ENCODE measurements around the gene KIAA1191.

KIAA1191 gene

GRCh38 chr5:176389135-176390123 lies 27.9 kb upstream of the KIAA1191 start:
- no peak for DNase-seq

GRCh38 chr5:176388444-176389134 lies 27.0 kb upstream of the KIAA1191 start, which contains the start of the genes HIGD2A and NOP16:
Gene HIGD2A, plus strand, starts transcription at chr5:176388751. Its CDS starts 69 bp downstream, at chr5:176388820.
Gene NOP16, minus strand, starts transcription at chr5:176388598. Its CDS starts 59 bp downstream, at chr5:176388539.
- peak; percentile 84 for DNase-seq

GRCh38 chr5:176388003-176388443 lies 26.5 kb upstream of the KIAA1191 start:
- DNase-seq: no peak

- DNase-seq: no peak
Observed at GRCh38 chr5:176387384-176387925, 25.9 kb upstream of the KIAA1191 start.

GRCh38 chr5:176386491-176386890 lies 24.9 kb upstream of the KIAA1191 start:
- no peak for DNase-seq

GRCh38 chr5:176384991-176385390 lies 23.4 kb upstream of the KIAA1191 start:
- DNase-seq: no peak

- no peak for DNase-seq
Observed at GRCh38 chr5:176384366-176384930, 22.9 kb upstream of the KIAA1191 start.

GRCh38 chr5:176383961-176384360 lies 22.4 kb upstream of the KIAA1191 start:
- DNase-seq: no peak

- DNase-seq: no peak
Observed at GRCh38 chr5:176383248-176383905, 21.8 kb upstream of the KIAA1191 start.

GRCh38 chr5:176382721-176383120 lies 21.2 kb upstream of the KIAA1191 start:
- DNase-seq: no peak

- no peak for DNase-seq
Observed at GRCh38 chr5:176381979-176382378, 20.4 kb upstream of the KIAA1191 start.

GRCh38 chr5:176381423-176381822 lies 19.9 kb upstream of the KIAA1191 start:
- no peak for DNase-seq

- DNase-seq: no peak
Observed at GRCh38 chr5:176379881-176380280, 18.3 kb upstream of the KIAA1191 start.

- DNase-seq: no peak
Observed at GRCh38 chr5:176373100-176373818, 11.7 kb upstream of the KIAA1191 start.

GRCh38 chr5:176371621-176372539 lies 10.3 kb upstream of the KIAA1191 start:
- no peak for DNase-seq

GRCh38 chr5:176369934-176370711 lies 8.6 kb upstream of the KIAA1191 start:
- no peak for DNase-seq

- no peak for DNase-seq
Observed at GRCh38 chr5:176368726-176369125, 7.2 kb upstream of the KIAA1191 start.

- no peak for DNase-seq
Observed at GRCh38 chr5:176366232-176366894, 4.8 kb upstream of the KIAA1191 start.

All from DMS79 (cell line).